GM21619 (cell line): ENCODE data around the gene RETN.

Source experiments
- ATAC-seq: cut with Tn5 transposase; IDR thresholded peaks from one replicate; pipeline ENCODE4 v1.9.1; 2021; ENCODE audit not compliant: unreplicated experiment

Gene RETN

GRCh38 chr19:7681340-7682174 lies 12.7 kb downstream of the RETN start:
- ATAC-seq = no peak

- no peak for ATAC-seq
Measured at GRCh38 chr19:7682175-7682855, 13.5 kb downstream of the RETN start.

DNA sequence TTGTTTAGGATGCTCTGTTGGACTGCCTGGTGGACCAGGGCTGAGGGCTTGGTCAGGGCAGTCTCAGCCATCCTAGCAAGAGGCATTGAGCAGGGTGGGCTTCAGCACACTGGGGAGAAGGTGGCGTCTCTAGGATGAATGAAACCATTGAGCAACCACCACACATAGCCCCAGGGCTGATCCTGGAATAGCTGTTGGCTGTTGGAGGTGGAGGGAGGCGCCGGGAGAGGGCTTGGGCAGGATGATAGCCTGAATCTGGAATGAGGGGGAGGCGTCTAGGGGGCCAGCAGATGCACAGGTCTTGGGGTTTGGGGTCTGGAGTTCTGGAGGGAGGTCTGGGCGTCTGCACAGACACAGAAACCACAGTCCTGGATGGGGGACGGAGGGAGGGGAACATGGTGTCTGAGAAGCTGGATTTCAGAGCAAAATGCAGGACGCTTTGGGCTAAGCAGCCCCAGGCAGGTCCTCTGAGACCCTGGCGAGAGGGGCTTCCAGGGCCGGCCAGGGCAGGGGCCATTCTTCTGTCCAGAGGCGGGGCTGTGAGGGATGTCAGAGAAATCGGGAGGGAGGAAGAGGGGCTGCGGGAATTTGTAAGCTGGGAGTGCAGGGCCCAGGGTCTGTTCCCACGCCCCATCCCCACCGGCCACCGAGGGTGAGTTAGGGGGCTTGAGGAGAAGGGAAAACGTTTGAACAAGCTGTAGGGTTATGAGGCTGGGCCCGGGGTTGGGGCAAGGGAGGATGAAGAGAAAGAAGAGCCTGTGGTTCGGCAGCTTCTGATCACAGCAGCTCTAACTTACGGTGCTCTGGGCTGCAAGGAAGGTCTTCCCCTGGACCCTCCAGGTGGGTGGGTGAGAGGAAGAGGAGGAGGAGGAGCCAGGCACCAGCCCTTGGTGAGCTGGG lies 16.9 kb downstream of the RETN start:
- no peak for ATAC-seq

DNA sequence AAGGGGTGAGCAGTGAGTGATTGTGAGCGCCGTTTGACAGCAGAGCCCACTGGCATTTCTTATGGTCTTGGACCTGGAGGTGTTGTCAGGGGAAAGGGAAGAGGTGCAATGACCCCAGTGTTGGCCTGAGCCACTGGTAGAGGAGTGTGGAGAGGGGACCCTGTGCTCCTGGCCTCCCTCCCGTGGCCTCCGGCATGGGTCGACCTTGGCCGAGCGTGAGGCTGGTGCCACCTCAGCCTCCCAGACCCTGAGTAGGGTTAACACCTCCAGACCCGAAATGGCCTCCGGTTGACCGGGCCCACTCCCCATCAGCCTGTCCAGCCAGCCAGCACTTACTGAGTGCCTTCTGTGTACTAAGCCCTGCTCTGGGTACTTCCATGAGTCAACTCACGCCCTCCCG lies 18.3 kb downstream of the RETN start:
- no peak for ATAC-seq

- ATAC-seq = no peak
Measured at GRCh38 chr19:7689165-7689564, 20.3 kb downstream of the RETN start.

GRCh38 chr19:7690779-7691258 lies 22.0 kb downstream of the RETN start:
- no peak for ATAC-seq

DNA sequence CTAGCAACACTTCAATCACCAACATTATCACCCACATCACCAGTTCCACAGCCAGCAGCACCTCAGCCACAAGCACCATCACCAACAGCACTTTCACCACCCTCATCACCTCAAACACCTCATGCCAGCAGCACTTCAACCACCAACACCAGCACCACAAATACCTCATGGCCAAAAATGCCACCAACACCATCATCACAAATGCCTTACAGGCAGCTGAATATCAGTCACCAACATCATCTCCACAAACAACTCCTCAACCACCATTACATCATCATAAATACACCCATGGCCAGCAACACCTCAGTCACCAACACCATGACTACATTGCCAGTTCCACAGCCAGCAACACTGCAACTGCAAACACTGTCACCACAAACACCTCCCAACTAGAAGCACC lies 22.6 kb downstream of the RETN start:
- no peak for ATAC-seq

DNA sequence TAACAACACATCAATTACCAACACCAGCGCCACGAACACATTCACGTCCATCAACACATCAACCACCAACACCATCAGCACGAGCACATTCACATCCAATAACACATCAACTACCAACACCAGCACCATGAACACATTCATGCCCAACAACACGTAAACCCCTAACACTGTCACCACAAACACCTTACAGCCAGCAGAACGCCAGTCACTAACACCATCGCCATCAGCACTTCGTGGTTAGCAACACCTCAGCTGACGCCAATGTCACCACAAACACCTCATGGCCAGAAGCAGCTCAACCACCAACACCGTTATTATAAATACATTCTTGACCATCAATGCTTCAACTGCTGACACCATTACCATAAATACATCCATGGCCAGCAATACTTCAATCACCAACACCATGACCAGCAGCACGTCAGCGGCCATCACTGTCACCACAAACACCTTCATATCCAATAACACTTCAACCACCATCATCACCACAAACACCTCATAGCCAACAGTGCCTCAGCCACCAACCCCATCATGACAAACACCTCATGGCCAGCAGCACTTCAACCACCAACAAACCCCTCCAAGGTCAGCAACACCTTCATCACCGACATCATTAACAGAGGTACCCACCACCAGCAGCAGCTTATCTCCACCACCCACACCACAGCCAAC lies 23.7 kb downstream of the RETN start:
- no peak for ATAC-seq

DNA sequence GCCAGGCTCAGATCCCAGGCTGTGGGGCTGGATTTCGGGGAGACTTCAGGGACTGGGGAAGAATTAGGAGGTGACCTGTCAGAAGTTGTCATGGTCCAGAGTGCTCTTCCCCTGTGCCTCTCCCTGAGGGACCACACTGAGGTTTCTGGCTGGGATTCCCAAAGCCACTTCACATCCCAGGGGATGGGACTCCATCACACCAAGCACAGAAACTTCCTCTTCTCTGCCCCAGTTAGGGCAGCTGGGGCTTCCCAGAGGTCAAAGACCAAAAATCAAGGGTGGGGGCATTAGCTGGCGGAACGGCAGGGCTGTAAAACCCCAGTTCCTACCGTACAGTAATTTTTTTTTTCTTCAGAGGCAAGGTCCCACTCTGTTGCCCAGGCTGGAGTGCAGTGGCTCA lies 25.6 kb downstream of the RETN start:
- ATAC-seq = no peak

DNA sequence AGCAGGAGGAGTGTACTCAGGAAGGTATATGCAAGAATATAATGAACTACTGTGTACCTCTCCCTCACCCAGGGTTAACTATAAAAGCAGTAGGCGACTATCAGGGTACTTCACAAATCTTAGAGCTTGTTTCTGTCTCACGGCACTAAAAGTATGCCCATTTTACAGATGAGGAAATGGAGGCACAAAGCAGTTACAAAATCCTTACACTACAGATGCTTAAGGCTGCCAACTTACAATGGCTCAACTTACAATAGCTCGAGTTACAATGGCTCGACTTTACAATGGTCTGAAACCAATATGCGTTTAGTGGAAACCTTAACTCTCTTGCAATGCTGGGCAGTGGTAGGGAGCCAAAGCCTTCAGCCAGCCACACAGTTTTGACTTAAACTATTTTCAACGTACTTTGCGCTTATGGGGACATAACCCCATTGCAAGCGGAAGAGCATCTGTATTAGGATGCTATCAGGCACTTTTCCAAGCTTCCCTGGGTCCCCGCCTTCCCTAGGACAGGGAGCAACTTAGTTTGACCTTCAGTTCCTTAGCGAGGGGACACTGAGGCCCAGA lies 29.0 kb downstream of the RETN start:
- ATAC-seq = no peak

- ATAC-seq = no peak
Measured at GRCh38 chr19:7698583-7698982, 29.7 kb downstream of the RETN start.

DNA sequence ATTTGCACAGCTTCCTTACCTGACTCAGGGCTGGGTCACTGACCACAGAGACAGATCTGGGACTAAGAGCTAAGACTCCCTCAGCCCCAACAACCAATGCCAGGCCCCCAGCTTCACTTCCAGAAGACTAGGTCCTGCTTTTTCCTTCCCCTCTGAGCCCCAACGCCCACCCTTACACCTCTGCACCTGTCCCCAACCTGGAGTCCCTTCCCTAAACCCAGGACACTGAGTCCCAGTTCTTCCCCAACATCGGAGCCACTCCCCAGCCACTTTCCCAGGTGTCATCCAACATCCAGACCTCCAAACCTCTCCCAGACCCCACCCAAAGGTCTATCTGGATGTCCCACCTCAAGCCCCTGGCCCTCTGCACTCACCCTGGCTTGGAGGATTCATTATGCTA lies 30.2 kb downstream of the RETN start:
- ATAC-seq = no peak

- ATAC-seq = no peak
Measured at GRCh38 chr19:7699417-7700401, 30.9 kb downstream of the RETN start.

- ATAC-seq = no peak
Measured at GRCh38 chr19:7701049-7701653, 32.3 kb downstream of the RETN start.

GRCh38 chr19:7701654-7702457 lies 33.0 kb downstream of the RETN start, which contains the start of gene FCER2:
Gene FCER2 (minus strand): TSS chr19:7702131. CDS start chr19:7699760, 2,371 bp downstream.
- peak; percentile 47 for ATAC-seq

- no peak for ATAC-seq
Measured at GRCh38 chr19:7703332-7703731, 34.5 kb downstream of the RETN start.

GRCh38 chr19:7704280-7705060 lies 35.6 kb downstream of the RETN start:
- no peak for ATAC-seq
